ENCODE data around the gene CBFB. TPM values are rescaled to one million over a fixed set of nuclear protein-coding genes. Genes with fewer than 3 reads are reported as not detected.

CBFB gene
- total and polyA plus RNA-seq, 2 of the 4 experiments (the other 2 are of a cell fraction): 44.2 to 48.0 TPM

DNA sequence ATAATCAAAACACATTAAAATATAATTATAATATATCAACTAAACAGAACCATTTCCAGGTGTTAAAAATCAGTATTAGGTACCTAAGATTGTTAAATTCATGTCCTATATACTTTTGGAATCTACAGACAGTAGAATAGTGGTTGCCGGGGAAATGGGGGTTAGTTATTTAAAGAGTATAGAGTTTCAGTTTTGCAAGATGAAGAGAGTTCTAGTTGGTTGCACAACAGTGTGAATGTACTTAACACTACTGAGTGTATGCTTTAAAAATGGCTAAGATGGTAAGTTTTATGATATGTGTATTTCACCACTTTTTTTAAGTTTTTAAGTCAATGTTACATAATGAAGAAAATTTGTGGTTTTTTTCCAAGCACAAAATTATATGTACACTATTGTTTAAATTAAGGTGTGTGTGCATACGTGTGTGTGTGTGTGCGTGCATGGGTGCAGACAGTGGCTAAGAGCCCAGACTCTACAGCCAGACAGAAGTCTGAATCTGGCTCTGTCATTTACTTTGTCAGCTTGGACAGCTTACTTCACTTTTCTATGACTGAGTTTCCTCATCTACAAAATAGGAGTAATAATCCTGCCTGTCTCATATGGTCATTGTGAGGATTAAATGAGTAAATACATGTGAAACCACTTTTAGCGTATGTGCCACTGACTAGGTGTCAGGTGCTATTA is 55.5 kb downstream of the CBFB start:
- Histone ChIP-seq H2AK9ac (replicated peaks; ENCODE audit: low read depth, low read length, poor library complexity) (no peak overlapping the region), H4K20me1 (ENCODE audit: insufficient read depth, low read length) (peaks cover 3% of the 10 kb centered on the region; the same call in 1 of the 2 replicates), H3K27me3 (ENCODE audit: control insufficient read depth, insufficient read depth, low read length) (no peaks in the 10 kb centered on the region), H4K91ac (ENCODE audit: insufficient read depth, low read depth, low read length) (no peak overlapping the region), H3K56ac (ENCODE audit: extremely low read depth, insufficient read depth, low read length) (no peak overlapping the region), H3K9me3 (ENCODE audit: control insufficient read depth, insufficient read depth, low read length) (no peaks in the 10 kb centered on the region), H2AFZ (replicated peaks; ENCODE audit: low read length, poor library complexity) (no peak overlapping the region), H2BK120ac (ENCODE audit: low read depth, low read length) (no peak overlapping the region), H3K36me3 (ENCODE audit: control insufficient read depth, insufficient read depth, low read length) (peaks cover 3% of the 10 kb centered on the region), H2BK20ac (ENCODE audit: low read depth, low read length) (no peak overlapping the region), H4K8ac (ENCODE audit: low read depth in 2 of 2, low read length in 2 of 2) (no peak overlapping the region), H3K23ac (ENCODE audit: low read depth, low read length) (0 out of 2 replicates have a peak overlapping the region, but pooled peaks have one; percentile 43), H2AK5ac (ENCODE audit: low read depth, low read length) (no peak overlapping the region), H4K5ac (ENCODE audit: low read depth, low read length) (no peak overlapping the region), H3K4me1 (ENCODE audit: control insufficient read depth, insufficient read depth, low read length) (peaks cover 7% of the 10 kb centered on the region; the same call in 1 of the 2 replicates), H3K9ac (ENCODE audit: low read depth, low read length) (no peak overlapping the region), H3K18ac (ENCODE audit: low read depth, low read length) (no peak overlapping the region), H3K4ac (ENCODE audit: low read depth, low read length) (no peak overlapping the region), H2BK15ac (ENCODE audit: low read depth, low read length) (no peak overlapping the region), H3K9me1 (ENCODE audit: insufficient read depth, low read length) (peaks cover 11% of the 10 kb centered on the region), H3K4me2 (ENCODE audit: low read depth, low read length) (0 out of 2 replicates have a peak overlapping the region, but pooled peaks have one; percentile 7), H3K4me3 (ENCODE audit: insufficient read depth, low read depth, low read length) (no peak overlapping the region), H3K27ac (ENCODE audit: insufficient read depth, low read length) (peak overlapping the region; percentile 35; the same call in 1 of the 2 replicates), H3K14ac (replicated peaks; ENCODE audit: low read depth, low read length) (no peak overlapping the region), H3K79me1 (ENCODE audit: low read depth in 1 of 2, low read length in 2 of 2) (peaks cover 13 to 51% of the 10 kb centered on the region in 2 experiments), H2BK5ac (ENCODE audit: low read depth, low read length, poor library complexity, severe bottlenecking) (peak overlapping the region; percentile 1)
- ChIA-PET POLR2A (ENCODE audit: unreplicated experiment) (no interaction called here), CTCF (no interaction called here)
- in situ Hi-C loops (cut with MboI; ENCODE audit: low sequenced_read_pairs): no loop called here
- TF ChIP-seq RFX5 (IDR thresholded peaks at IDR 0.05; ENCODE audit: low read depth, low read length) (no peak), NFE2L2 (IDR thresholded peaks at IDR 0.05; ENCODE audit: low read depth, low read length) (no peak), CEBPB (IDR thresholded peaks at IDR 0.05; ENCODE audit: low read depth, low read length) (peak; percentile 77), MAFK (IDR thresholded peaks at IDR 0.05; ENCODE audit: low read depth, low read length) (no peak), FOS (IDR thresholded peaks at IDR 0.05; ENCODE audit: low read depth, low read length) (no peak), POLR2A (IDR thresholded peaks at IDR 0.05; ENCODE audit: low read depth, low read length) (no peak), SMC3 (IDR thresholded peaks at IDR 0.05; ENCODE audit: low read depth, low read length) (no peak)
- TF ChIP-seq, protein P1, sequence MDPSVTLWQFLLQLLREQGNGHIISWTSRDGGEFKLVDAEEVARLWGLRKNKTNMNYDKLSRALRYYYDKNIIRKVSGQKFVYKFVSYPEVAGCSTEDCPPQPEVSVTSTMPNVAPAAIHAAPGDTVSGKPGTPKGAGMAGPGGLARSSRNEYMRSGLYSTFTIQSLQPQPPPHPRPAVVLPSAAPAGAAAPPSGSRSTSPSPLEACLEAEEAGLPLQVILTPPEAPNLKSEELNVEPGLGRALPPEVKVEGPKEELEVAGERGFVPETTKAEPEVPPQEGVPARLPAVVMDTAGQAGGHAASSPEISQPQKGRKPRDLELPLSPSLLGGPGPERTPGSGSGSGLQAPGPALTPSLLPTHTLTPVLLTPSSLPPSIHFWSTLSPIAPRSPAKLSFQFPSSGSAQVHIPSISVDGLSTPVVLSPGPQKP (IDR thresholded peaks at IDR 0.05; ENCODE audit: borderline replicate concordance, low read depth, low read length): no peak
- ATAC-seq (ENCODE audit: low read depth) (peak; percentile 79), DNase-seq (peak; percentile 52)
- intact Hi-C loops (cut with micrococcal nuclease): no loop called here
- dilution Hi-C loops (cut with HindIII; ENCODE audit: low sequenced_read_pairs, unreplicated experiment): no loop called here
- WGBS, 2 experiments (ENCODE audit: extremely low coverage in 2 of 2, insufficient read length in 1 of 2): no CpG with 5 or more reads among the region's 4 CpGs
- no TSS peak for BruUV-seq (replicated peaks)

Measured in IMR-90 (cell line).